ENCODE results near the gene ENPP7. TPM values are rescaled to one million over a fixed set of nuclear protein-coding genes. Genes with fewer than 3 reads are reported as not detected.

Gene ENPP7
- total and polyA plus RNA-seq, 4 donors, result 0.31 TPM; not detected in 3

GRCh38 chr17:79722787-79723186, 8.0 kb upstream of the ENPP7 start:
- Histone ChIP-seq H3K27ac (ENCODE audit: low read depth in 1 of 2, low read length in 1 of 2) (no peak overlapping the region), H3K36me3 (ENCODE audit: control insufficient read depth in 4 of 4, insufficient read depth in 4 of 4, low read length in 4 of 4) (no peaks in the 10 kb centered on the region), H3K4me1 (ENCODE audit: control insufficient read depth in 5 of 5, insufficient read depth in 5 of 5, low read length in 5 of 5) (peaks cover 0 to 4% (median 0%) of the 10 kb centered on the region in 5 donors), H3K9me3 (ENCODE audit: control insufficient read depth in 4 of 4, insufficient read depth in 3 of 4, low read length in 3 of 4) (no peaks in the 10 kb centered on the region), H3K4me3 (no peak overlapping the region), H3K9ac (ENCODE audit: insufficient read depth in 1 of 2, low read length in 2 of 2) (no peak overlapping the region), H3K27me3 (ENCODE audit: control insufficient read depth in 3 of 3, insufficient read depth in 3 of 3, low read length in 2 of 3) (no peaks in the 10 kb centered on the region)
- DNase-seq (no peak), ATAC-seq (ENCODE audit: insufficient read depth, low FRiP score) (no peak)
- WGBS, 2 donors, result 84 to 85% methylated on average over 10 of the region's 10 CpGs
- TF ChIP-seq, protein P1, sequence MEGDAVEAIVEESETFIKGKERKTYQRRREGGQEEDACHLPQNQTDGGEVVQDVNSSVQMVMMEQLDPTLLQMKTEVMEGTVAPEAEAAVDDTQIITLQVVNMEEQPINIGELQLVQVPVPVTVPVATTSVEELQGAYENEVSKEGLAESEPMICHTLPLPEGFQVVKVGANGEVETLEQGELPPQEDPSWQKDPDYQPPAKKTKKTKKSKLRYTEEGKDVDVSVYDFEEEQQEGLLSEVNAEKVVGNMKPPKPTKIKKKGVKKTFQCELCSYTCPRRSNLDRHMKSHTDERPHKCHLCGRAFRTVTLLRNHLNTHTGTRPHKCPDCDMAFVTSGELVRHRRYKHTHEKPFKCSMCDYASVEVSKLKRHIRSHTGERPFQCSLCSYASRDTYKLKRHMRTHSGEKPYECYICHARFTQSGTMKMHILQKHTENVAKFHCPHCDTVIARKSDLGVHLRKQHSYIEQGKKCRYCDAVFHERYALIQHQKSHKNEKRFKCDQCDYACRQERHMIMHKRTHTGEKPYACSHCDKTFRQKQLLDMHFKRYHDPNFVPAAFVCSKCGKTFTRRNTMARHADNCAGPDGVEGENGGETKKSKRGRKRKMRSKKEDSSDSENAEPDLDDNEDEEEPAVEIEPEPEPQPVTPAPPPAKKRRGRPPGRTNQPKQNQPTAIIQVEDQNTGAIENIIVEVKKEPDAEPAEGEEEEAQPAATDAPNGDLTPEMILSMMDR (IDR thresholded peaks at IDR 0.05; ENCODE audit: control extremely low read depth, extremely low read depth), result no peak

DNA sequence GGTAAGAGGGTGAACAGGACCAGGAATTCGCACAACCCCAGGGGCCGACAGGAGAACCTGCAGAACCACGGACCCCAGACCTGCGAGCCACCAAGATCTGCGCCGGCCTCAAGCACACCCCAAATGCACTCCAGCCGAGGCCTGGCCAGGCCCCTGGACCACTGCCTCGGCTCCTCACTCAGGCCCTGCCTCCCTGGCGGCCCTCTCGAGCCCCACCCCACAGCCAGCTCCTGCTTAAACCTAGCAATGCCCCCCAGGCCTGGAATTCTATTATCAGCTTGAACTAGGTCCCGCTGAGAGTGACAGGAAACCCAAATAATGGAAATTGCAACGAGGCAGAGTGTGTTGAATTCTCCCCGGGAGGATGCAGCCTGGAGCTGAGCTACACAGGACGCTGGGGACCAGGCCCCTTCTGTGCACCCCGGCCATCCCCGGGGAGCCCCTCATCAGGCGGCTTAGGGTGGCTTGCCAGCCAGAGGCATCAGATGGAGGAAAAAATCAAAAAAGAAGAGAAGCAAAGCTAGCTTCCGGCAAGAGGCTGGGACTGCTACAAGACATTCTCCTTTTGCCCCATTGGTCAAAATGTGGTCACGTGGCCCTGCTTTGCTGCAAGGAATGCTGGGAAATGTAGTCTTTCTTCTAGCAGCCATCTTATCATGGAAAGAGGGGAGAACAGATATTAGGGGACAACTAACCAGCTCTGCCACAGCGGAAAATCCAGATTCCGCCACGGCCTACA, 2.4 kb upstream of the ENPP7 start:
- Histone ChIP-seq H3K9ac (ENCODE audit: insufficient read depth in 1 of 2, low read length in 2 of 2) (no peak overlapping the region), H3K4me1 (ENCODE audit: control insufficient read depth in 5 of 5, insufficient read depth in 5 of 5, low read length in 5 of 5) (peaks cover 0 to 8% (median 0%) of the 10 kb centered on the region in 5 donors), H3K9me3 (ENCODE audit: control insufficient read depth in 4 of 4, insufficient read depth in 3 of 4, low read length in 3 of 4) (no peaks in the 10 kb centered on the region), H3K36me3 (ENCODE audit: control insufficient read depth in 4 of 4, insufficient read depth in 4 of 4, low read length in 4 of 4) (no peaks in the 10 kb centered on the region), H3K4me3 (no peak overlapping the region), H3K27me3 (ENCODE audit: control insufficient read depth in 3 of 3, insufficient read depth in 3 of 3, low read length in 2 of 3) (no peaks in the 10 kb centered on the region), H3K27ac (ENCODE audit: low read depth in 1 of 2, low read length in 1 of 2) (no peak overlapping the region)
- TF ChIP-seq, protein P1 (IDR thresholded peaks at IDR 0.05; ENCODE audit: control extremely low read depth, extremely low read depth), result no peak
- DNase-seq (peak; percentile 92 to 97 (median 97)), ATAC-seq (ENCODE audit: insufficient read depth, low FRiP score) (peak; percentile 49)
- WGBS, 2 donors, result 52 to 53% methylated on average over 22 of the region's 22 CpGs

- WGBS, 2 donors, result 79 to 82% methylated on average over 26 of the region's 26 CpGs
- Histone ChIP-seq H3K9ac (ENCODE audit: insufficient read depth in 1 of 2, low read length in 2 of 2) (no peak overlapping the region), H3K4me1 (ENCODE audit: control insufficient read depth in 5 of 5, insufficient read depth in 5 of 5, low read length in 5 of 5) (peaks cover 0 to 8% (median 0%) of the 10 kb centered on the region in 5 donors), H3K9me3 (ENCODE audit: control insufficient read depth in 4 of 4, insufficient read depth in 3 of 4, low read length in 3 of 4) (no peaks in the 10 kb centered on the region), H3K36me3 (ENCODE audit: control insufficient read depth in 4 of 4, insufficient read depth in 4 of 4, low read length in 4 of 4) (no peaks in the 10 kb centered on the region), H3K27me3 (ENCODE audit: control insufficient read depth in 3 of 3, insufficient read depth in 3 of 3, low read length in 2 of 3) (no peaks in the 10 kb centered on the region), H3K27ac (ENCODE audit: low read depth in 1 of 2, low read length in 1 of 2) (no peak overlapping the region), H3K4me3 (no peak overlapping the region)
- no peak for DNase-seq
- no peak for ATAC-seq (ENCODE audit: insufficient read depth, low FRiP score)
- TF ChIP-seq, protein P1 (IDR thresholded peaks at IDR 0.05; ENCODE audit: control extremely low read depth, extremely low read depth), result no peak
These were observed 1.8 kb upstream of the ENPP7 start for GRCh38 chr17:79728908-79729471.
